NT2/D1 (cell line): ENCODE measurements around the gene ZNF780A.

Experiments
- SUZ12 ChIP-seq: IDR thresholded peaks from 2 replicates; pipeline ENCODE4 v1.6.1; 2011; ENCODE audit not compliant: insufficient read length, insufficient read depth; ENCODE audit errors: extremely low read depth
- YY1 ChIP-seq: IDR thresholded peaks from 2 replicates; pipeline ENCODE4 v1.6.1; 2011; ENCODE audit not compliant: insufficient read length, insufficient read depth
- ZNF274 ChIP-seq: IDR thresholded peaks from 2 replicates; pipeline ENCODE4 v1.6.1; 2011; ENCODE audit warnings: mild to moderate bottlenecking, low read depth, low read length

GRCh38 chr19:40057166-40057565 is 33.6 kb downstream of the ZNF780A start:
- TF ChIP-seq YY1 (no peak), SUZ12 (no peak), ZNF274 (no peak)
